ENCODE data around the gene LPIN1. TPM values are rescaled to one million over a fixed set of nuclear protein-coding genes. Genes with fewer than 3 reads are reported as not detected.
"Not testable (repeated sequence)": the region's sequence is repeated elsewhere in the genome, so short reads cannot be mapped to it uniquely, and the experiment has no call there.

LPIN1 gene
- total RNA-seq, 3 donors from 2014 or later: 29.7 to 38.4 (median 30.4) TPM

DNA sequence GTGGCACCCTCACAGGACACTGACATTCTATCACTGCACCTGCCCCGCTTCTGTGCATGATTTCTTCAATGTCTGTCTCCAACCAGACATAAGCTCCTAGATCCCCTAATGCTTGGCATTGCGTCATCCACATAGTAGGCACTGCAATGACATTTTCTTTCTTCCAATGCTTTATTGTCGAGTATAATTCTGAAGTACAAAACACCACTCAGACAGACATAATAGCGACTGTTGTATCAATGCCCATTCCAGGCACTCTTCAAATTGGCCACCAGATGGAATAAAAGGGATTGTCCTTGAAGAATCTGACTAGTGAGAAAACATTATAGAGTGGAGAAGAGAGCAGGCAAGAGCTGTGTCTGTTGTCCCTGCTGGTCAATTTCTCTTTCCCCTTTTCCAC lies 89.0 kb downstream of the LPIN1 start:
- Histone ChIP-seq H3K9me3 (no peaks in the 10 kb centered on the region), H3K36me3 (ENCODE audit: low read depth) (no peaks in the 10 kb centered on the region), H3K4me3 (no peak overlapping the region), H3K4me1 (ENCODE audit: low read depth) (peaks cover 4% of the 10 kb centered on the region)
- TF ChIP-seq, protein P1, sequence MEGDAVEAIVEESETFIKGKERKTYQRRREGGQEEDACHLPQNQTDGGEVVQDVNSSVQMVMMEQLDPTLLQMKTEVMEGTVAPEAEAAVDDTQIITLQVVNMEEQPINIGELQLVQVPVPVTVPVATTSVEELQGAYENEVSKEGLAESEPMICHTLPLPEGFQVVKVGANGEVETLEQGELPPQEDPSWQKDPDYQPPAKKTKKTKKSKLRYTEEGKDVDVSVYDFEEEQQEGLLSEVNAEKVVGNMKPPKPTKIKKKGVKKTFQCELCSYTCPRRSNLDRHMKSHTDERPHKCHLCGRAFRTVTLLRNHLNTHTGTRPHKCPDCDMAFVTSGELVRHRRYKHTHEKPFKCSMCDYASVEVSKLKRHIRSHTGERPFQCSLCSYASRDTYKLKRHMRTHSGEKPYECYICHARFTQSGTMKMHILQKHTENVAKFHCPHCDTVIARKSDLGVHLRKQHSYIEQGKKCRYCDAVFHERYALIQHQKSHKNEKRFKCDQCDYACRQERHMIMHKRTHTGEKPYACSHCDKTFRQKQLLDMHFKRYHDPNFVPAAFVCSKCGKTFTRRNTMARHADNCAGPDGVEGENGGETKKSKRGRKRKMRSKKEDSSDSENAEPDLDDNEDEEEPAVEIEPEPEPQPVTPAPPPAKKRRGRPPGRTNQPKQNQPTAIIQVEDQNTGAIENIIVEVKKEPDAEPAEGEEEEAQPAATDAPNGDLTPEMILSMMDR (IDR thresholded peaks at IDR 0.05): no peak
- no peak for DNase-seq
- ATAC-seq: no peak
- intact Hi-C loops (cut with DNase I, micrococcal nuclease): no loop called here

DNA sequence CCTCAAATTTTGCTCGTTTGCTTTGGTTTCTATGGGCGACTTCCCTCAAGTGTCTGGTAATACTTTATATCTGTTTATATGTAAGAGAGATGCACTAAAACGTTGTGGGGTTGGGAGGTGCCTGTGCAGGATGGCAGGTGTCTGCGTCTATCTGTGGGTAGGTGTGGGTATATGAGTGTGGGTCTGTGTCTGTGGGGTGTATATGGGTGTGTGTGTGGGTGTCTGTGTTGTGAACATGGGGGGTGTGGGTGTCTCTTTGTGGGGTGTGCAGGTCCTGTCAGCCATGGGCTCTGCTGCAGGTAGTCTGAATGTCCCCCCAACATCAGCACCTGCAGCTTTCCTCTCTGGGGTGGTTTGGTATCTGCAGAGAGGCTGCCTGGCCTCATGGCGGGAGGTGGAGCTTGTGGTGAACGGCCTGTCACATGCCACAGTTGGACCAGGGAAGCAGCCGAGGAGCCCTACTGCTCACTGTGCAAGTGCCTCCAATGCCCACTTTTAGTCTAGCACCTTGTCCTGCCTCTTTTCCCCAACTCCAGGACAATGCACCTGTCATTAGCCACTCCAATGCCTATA lies 90.3 kb downstream of the LPIN1 start:
- no peak overlapping the region for H3K4me3 ChIP-seq
- DNase-seq: no peak
- intact Hi-C loops (cut with DNase I, micrococcal nuclease): no loop called here
- TF ChIP-seq, protein P1 (IDR thresholded peaks at IDR 0.05): no peak
- H3K36me3 ChIP-seq (ENCODE audit: low read depth): no peaks in the 10 kb centered on the region
- H3K9me3 ChIP-seq: no peaks in the 10 kb centered on the region
- no peaks in the 10 kb centered on the region for H3K4me1 ChIP-seq (ENCODE audit: low read depth)
- ATAC-seq: no peak

DNA sequence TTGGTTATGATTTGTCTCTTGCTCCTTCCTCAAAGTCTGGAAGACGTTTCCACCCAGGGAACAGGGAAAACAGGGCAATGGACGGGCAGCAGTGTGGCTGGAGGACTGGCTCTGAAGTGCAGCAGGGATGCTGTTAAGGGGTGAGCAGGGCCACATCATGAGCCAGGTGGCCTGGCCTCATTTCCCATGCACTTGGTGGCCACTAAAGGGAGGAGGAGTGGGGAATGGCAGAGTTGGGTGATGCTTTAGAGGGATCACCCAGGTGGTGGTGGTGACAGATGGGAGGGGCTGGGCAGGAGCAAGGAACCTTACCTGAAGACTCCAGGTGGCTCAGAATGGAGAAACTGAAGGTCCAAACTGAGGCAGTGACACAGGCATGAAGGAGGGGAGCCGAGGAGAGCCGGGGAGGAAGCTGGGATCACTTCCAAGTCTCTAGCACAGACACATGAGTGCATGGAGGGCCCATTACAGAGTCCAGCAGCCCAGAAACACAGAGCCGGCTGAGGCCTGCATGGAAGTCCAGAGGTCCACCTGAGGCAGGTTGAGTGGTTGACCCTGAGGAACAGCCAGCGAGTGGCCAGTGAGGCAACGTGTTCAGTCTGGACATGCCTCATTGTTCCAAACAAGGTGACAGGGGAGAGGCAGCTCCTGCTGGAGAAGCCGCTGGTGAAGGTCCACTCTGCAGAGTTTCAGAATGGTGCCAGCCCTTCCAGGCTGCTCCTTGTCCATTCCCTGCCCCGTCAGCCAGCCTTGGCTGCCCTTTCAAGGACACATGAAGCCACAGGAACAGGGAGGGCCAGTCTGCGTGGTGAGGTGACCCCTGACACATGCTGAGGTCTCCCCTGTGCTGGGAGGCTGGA lies 91.7 kb downstream of the LPIN1 start:
- Histone ChIP-seq H3K36me3 (ENCODE audit: low read depth) (no peaks in the 10 kb centered on the region), H3K4me1 (ENCODE audit: low read depth) (no peaks in the 10 kb centered on the region), H3K9me3 (no peaks in the 10 kb centered on the region), H3K4me3 (no peak overlapping the region)
- TF ChIP-seq, protein P1 (IDR thresholded peaks at IDR 0.05): no peak
- intact Hi-C loops (cut with DNase I, micrococcal nuclease): no loop called here
- DNase-seq: no peak
- no peak for ATAC-seq

DNA sequence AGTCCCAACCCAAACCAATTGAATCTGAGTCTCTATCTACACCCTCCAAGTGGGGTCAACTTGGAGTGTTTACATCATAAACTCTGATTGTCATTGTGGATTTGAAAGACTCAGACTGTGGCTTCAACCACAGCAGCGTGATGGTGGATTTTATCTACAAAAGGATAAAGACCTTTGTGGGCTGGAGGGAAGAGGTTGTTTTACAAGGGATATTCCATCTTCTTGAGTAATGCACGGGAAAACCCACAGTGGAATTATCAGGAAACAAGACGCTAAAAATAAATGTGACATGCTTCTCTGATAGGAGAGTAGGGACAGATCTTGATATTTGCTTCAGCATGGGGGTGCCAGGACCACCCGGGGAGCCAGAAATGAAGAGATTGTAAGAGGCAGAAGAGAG lies 93.5 kb downstream of the LPIN1 start:
- Histone ChIP-seq H3K4me1 (ENCODE audit: low read depth) (no peaks in the 10 kb centered on the region), H3K36me3 (ENCODE audit: low read depth) (no peaks in the 10 kb centered on the region), H3K4me3 (no peak overlapping the region), H3K9me3 (no peaks in the 10 kb centered on the region)
- intact Hi-C loops (cut with DNase I, micrococcal nuclease): no loop called here
- ATAC-seq (no peak), DNase-seq (no peak)
- TF ChIP-seq, protein P1 (IDR thresholded peaks at IDR 0.05): no peak

DNA sequence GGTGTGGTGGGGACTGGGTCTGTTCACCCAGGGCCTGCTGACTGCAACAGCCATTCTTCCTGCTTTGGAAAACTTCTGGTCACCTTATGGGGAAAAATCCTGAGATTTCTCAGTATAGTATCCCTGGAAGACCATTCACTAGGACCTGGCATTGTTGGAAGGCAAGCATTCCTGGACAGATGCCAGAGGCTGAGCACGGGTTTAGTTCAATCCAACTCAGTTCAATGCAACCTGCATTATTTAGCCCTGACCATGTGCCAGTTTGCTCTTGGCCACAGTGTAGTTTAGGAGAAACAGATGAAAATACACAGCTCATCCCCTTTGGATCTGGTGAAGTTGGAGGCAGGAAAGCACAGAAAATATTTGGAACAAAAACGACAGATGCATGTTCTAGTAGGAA lies 95.9 kb downstream of the LPIN1 start:
- intact Hi-C loops (cut with DNase I, micrococcal nuclease): no loop called here
- no peaks in the 10 kb centered on the region for H3K4me1 ChIP-seq (ENCODE audit: low read depth)
- H3K9me3 ChIP-seq: no peaks in the 10 kb centered on the region
- no peak for ATAC-seq
- H3K36me3 ChIP-seq (ENCODE audit: low read depth): no peaks in the 10 kb centered on the region
- TF ChIP-seq, protein P1 (IDR thresholded peaks at IDR 0.05): no peak
- no peak overlapping the region for H3K4me3 ChIP-seq
- no peak for DNase-seq

DNA sequence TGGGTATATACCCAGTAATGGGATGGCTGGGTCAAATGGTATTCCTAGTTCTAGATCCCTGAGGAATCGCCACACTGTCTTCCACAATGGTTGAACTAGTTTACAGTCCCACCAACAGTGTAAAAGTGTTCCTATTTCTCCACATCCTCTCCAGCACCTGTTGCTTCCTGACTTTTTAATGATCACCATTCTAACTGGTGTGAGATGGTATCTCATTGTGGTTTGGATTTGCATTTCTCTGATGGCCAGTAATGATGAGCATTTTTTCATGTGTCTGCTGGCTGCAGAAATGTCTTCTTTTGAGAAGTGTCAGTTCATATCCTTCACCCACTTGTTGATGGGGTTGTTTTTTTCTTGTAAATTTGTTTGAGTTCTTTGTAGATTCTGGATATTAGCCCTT lies 98.4 kb downstream of the LPIN1 start:
- intact Hi-C loops (cut with DNase I, micrococcal nuclease); H3K4me3 ChIP-seq; H3K36me3 ChIP-seq (ENCODE audit: low read depth); H3K4me1 ChIP-seq (ENCODE audit: low read depth); ATAC-seq; DNase-seq; H3K9me3 ChIP-seq: not testable (repeated sequence)

DNA sequence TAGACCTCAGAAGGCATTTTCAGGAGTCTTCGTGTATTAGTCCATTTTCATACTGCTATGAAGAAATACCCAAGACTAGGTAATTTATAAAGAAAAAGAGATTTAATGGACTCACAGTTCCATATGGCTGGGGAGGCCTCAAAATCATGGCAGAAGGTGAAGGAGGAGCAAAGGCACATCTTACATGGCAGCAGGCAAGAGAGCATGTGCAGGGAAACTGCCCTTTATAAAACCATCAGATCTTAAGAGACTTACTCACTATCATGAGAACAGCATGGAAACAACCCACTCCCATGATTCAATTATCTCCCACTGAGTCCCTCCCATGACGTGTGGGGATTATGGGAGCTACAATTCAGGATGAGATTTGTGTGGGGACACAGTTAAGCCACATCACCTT lies 101.5 kb downstream of the LPIN1 start:
- H3K4me1 ChIP-seq (ENCODE audit: low read depth); intact Hi-C loops (cut with DNase I, micrococcal nuclease); H3K4me3 ChIP-seq; DNase-seq; H3K36me3 ChIP-seq (ENCODE audit: low read depth); ATAC-seq; H3K9me3 ChIP-seq: not testable (repeated sequence)

All from mucosa of descending colon (tissue), 3 donors.